ENCODE measurements around the gene SAMD4B.
"Not testable (repeated sequence)": the region's sequence is repeated elsewhere in the genome, so short reads cannot be mapped to it uniquely, and the experiment has no call there.

SAMD4B gene, protein sequence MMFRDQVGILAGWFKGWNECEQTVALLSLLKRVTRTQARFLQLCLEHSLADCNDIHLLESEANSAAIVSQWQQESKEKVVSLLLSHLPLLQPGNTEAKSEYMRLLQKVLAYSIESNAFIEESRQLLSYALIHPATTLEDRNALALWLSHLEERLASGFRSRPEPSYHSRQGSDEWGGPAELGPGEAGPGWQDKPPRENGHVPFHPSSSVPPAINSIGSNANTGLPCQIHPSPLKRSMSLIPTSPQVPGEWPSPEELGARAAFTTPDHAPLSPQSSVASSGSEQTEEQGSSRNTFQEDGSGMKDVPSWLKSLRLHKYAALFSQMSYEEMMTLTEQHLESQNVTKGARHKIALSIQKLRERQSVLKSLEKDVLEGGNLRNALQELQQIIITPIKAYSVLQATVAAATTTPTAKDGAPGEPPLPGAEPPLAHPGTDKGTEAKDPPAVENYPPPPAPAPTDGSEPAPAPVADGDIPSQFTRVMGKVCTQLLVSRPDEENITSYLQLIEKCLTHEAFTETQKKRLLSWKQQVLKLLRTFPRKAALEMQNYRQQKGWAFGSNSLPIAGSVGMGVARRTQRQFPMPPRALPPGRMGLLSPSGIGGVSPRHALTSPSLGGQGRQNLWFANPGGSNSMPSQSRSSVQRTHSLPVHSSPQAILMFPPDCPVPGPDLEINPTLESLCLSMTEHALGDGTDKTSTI

GRCh38 chr19:39341719-39342604 is at the start of gene SAMD4B:
Gene SAMD4B (plus strand): TSS chr19:39342421. CDS start chr19:39356894, 14,473 bp downstream.
- DNase-seq (ENCODE audit: low read depth in 2 of 2): peak; percentile 98 to 100

DNA sequence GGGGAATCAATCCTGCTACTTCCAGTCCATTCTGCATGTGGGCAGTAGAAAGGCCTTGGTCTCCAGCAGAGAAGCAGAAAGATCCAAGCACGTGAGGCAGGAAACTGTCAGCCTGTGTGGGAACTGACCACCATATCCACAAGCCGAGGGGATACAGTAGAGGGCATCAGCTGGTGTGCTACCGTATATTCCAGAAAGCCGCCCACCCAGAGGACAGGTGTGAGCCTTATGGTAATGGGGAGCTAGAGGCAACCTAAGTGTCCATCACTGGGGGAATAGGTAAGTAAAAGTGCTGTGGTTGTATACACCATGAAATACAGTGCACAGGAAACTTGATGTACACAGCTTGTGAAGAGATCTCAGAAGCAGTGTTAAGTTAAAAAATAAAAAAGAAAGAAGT is 48.8 kb upstream of the SAMD4B start:
- DNase-seq (ENCODE audit: low read depth in 2 of 2): no peak

GRCh38 chr19:39296055-39296645 is 46.1 kb upstream of the SAMD4B start, which contains the start of gene IFNL1:
Gene IFNL1 (plus strand): TSS chr19:39296407. CDS start chr19:39296422, 15 bp downstream.
- no peak for DNase-seq (ENCODE audit: low read depth in 2 of 2)

DNA sequence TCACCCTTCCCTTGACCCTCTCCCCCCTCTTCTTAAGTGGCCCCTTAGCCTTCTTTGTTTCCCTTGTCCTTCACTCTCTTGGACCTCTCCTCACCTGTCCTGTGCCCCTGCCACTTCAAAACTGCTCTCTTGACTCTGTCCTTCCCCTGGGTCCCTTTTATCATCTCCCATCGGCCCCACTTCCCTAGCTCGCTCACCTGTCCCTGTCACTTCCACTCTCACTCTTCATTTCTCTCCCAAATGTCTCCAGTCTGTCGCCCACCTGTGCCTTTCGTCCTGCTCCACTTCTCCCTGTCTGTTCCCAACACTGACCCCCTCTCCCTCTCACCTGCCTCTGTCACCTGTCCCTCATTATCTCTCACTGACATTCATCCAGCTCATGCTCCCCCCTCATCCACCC is 45.3 kb upstream of the SAMD4B start:
- no peak for DNase-seq (ENCODE audit: low read depth in 2 of 2)

- DNase-seq (ENCODE audit: low read depth in 2 of 2): peak; percentile 27 to 38
Measured at GRCh38 chr19:39297931-39298634, 44.1 kb upstream of the SAMD4B start.

DNA sequence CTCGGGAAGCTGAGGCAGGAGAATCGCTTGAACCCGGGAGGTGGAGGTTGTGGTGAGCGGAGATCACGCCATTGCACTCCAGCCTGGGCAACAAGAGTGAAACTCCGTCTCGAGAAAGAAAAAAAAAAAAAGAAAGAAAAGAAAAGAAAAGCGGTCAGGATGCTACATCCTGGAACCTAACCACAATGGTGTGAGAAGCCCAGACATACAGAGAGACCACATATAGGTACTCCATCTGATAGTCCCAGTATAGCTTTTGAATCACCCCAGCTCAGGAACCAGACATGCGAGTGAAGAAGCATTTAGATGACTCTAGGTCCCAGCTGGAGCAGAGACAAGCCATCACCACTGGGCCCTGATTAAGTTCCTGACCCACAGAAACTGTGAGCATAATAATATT is 42.8 kb upstream of the SAMD4B start:
- DNase-seq (ENCODE audit: low read depth in 2 of 2): no peak

DNA sequence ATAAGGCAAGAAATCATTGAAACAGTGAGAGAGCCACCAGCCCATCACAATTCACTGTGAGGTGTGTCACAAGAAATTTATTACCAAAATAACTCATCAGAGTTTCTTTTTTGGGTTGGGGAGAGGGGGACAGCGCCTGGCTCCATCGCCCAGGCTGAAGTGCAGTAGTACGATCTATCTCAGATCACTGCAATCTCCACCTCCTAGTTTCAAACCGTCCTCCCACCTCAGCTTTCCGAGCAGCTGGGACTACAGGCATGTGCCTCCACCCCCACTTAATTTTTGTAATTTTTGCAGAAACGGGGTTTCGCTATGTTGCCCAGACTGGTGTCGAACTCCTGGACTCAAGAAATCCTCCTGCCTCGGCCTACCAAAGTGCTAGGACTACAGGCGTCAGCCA is 42.4 kb upstream of the SAMD4B start:
- DNase-seq (ENCODE audit: low read depth in 2 of 2): no peak

DNA sequence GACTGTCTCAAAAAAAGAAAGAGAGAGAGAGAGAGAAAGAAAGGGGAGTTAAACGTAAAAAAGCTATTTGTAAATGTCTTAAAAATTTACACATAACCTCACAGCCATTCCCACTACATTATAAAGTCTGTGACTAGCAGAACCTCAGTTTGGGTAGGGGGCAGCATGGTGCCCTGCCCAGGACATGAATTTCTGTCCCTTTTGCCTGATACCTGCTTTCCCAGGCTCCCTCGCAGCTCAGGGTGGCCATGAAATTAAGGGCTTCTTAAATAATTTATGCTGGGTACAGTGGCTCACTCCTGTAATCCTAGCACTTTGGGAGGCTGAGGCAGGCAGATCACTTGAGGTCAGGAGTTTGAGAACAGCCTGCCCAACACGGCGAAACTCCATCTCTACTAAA is 41.2 kb upstream of the SAMD4B start:
- no peak for DNase-seq (ENCODE audit: low read depth in 2 of 2)

DNA sequence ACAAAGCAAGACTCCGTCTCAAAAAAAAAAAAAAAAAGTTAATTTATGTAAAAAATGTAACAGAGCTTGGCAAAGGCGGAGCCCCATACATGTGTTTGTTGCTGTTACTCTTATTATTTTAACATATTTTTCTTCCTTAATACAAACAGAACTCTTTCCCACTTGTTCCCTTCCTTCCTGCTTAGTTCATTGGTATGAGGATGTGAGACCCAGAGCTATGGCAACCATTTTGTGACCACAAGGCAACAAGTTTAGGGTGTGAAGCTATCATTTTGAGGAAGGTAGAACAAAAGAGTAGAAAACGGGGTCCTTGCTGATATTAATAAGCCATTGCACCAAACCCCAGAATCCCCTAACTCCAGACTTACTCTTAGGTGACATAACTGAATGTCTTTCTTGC is 40.7 kb upstream of the SAMD4B start:
- DNase-seq (ENCODE audit: low read depth in 2 of 2): no peak

GRCh38 chr19:39303373-39304184 is 38.6 kb upstream of the SAMD4B start:
- no peak for DNase-seq (ENCODE audit: low read depth in 2 of 2)

DNA sequence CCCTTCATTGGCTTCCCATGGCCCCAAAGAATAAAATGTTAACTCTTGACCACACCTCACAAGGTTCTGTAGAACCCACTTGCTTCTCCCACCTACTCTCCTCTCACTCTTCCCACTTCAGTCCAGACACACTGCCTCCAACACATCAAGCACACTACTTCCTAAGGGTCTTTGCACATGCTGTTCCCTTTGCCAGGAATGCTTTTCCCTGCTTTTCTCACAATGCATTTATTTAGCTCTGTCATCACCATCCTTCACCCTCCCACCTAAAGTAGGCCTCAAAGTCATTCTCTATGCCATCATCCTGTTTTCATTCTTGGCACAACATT is 38.1 kb upstream of the SAMD4B start:
- no peak for DNase-seq (ENCODE audit: low read depth in 2 of 2)

- DNase-seq (ENCODE audit: low read depth in 2 of 2): no peak
Measured at GRCh38 chr19:39304701-39305571, 37.3 kb upstream of the SAMD4B start.

GRCh38 chr19:39306075-39306474 is 36.1 kb upstream of the SAMD4B start:
- no peak for DNase-seq (ENCODE audit: low read depth in 2 of 2)

DNA sequence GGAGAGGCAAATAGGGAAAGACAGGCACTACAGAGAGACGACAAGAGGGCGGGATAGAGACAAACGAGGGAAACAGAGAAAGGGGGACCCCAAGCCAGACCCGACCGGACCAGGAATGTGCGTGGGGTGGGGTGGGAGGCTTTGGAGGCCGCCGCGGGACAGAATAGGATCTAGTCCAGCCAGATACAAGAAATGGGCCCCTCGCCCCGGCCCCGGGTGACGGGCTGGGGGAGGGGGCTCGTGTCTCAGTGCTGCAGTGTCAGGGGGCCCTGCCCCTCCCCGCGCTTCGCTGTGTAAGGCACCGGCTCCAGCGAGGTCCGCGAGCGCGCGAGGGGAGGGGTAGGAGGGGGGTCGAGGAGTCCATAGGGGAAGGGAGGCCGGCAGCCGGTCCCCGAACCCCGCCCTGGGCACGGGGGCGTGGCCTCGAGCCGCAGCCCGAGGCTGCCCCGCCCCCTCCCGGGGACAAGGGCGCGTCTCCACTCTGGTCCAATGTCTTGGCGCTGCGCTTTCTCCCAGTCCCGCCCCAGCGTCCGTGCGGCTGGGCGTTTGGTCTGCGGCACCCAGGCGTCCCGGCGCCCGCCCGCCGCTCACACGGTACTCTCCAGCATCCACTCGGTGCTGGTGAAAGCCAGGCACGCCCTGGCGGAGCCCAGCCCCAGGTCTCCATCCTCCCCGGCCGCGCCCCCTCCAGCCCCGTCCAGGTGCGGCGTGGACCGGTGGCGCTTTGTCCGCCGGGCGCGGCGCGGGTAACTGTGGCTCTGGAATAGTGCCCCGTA is 35.0 kb upstream of the SAMD4B start:
- DNase-seq (ENCODE audit: low read depth in 2 of 2): no peak

DNA sequence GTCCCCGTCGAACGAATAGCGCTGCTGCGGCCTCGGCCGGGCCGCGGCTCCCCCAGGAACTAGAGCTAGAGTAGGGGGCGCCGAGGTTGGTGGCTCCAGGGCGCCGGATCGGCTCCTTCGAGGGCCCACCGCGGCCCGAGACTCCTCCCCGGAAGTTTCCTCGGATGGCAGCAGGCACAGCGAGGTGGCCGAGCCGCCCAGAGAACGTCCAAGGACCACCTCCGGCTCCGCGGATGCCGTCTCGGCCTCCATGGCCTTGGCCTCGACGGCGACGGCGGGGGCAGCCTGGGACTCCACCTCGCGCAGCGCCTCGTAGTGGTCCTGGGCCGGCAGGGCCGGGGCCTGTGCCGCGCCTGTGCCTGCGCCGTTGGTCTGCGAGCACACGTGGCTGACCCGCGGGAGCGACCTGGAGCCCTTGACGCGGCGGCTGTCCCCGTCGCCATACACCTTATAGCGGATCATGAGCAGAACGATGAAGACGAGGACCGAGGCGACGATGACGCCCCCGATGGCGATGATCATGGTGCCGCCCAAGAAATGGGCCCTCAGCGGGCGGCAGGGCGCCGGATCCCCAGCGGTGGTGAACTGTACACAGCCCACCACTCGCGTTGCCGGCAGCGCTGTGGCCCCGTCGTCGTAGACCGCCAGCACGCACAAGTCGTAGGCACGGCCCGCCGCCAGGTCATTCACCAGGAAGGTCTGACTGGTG is 34.2 kb upstream of the SAMD4B start:
- DNase-seq (ENCODE audit: low read depth in 2 of 2): no peak

GRCh38 chr19:39308531-39309304 is 33.5 kb upstream of the SAMD4B start:
- no peak for DNase-seq (ENCODE audit: low read depth in 2 of 2)

- DNase-seq (ENCODE audit: low read depth in 2 of 2): not testable (repeated sequence)
Measured at GRCh38 chr19:39309305-39309670, 32.9 kb upstream of the SAMD4B start.
